GM12878 (cell line): ENCODE results near the gene DYNC1H1. TPM values are rescaled to one million over a fixed set of nuclear protein-coding genes. Genes with fewer than 3 reads are reported as not detected.
A peak's percentile ranks its signal among the peaks of the same experiment; 100 is the strongest.

Experiments
- ATF7 ChIP-seq: fragments of 450-650 bp; IDR thresholded peaks from 2 replicates; pipeline ENCODE4 v1.6.1; 2016; ENCODE audit warnings: low read depth, mild to moderate bottlenecking
- BHLHE40 ChIP-seq, 2 experiments: fragments of 450-650 bp in 1 of 2; IDR thresholded peaks; 2 replicates each; pipeline ENCODE4 v1.6.1; 2011 to 2017; ENCODE audit warnings: low read depth in 2 of 2, borderline replicate concordance in 1 of 2, improper control_type of control experiment in 1 of 2, low read length in 1 of 2, mild to moderate bottlenecking in 1 of 2
- BRCA1 ChIP-seq: IDR thresholded peaks from 2 replicates; pipeline ENCODE4 v1.6.1; 2011; ENCODE audit warnings: low read depth, low read length, improper control_type of control experiment
- CREB1 ChIP-seq: IDR thresholded peaks from 2 replicates; pipeline ENCODE4 v1.6.1; 2012; ENCODE audit warnings: low read depth, mild to moderate bottlenecking, inconsistent platforms
- CREM ChIP-seq: IDR thresholded peaks from 2 replicates; pipeline ENCODE4 v1.6.1; 2014; ENCODE audit warnings: antibody characterized with exemption, low read depth
- DPF2 ChIP-seq: fragments of 450-650 bp; IDR thresholded peaks from 2 replicates; pipeline ENCODE4 v1.6.1; 2017; ENCODE audit warnings: mild to moderate bottlenecking
- ETV6 ChIP-seq, 2 experiments: fragments of 450-650 bp in 1 of 2; IDR thresholded peaks in 1 of 2; conservative IDR thresholded peaks in 1 of 2; 2 replicates each; pipeline ENCODE4 v1.6.1; 2014; ENCODE audit warnings: antibody characterized with exemption in 1 of 2, borderline replicate concordance in 1 of 2, low read depth in 1 of 2, mild to moderate bottlenecking in 1 of 2, moderate library complexity in 1 of 2
- FOXK2 ChIP-seq: fragments of 450-650 bp; IDR thresholded peaks from 2 replicates; pipeline ENCODE4 v1.6.1; 2017; ENCODE audit warnings: mild to moderate bottlenecking, moderate library complexity
- HCFC1 ChIP-seq: fragments of 150-350 bp; IDR thresholded peaks from 2 replicates; pipeline ENCODE4 v1.6.1; 2014; ENCODE audit warnings: low read length
- IKZF1 ChIP-seq: fragments of 450-650 bp; conservative IDR thresholded peaks from 2 replicates; pipeline ENCODE4 v1.6.1; 2017; ENCODE audit warnings: antibody characterized with exemption, mild to moderate bottlenecking
- MAX ChIP-seq: IDR thresholded peaks from 2 replicates; pipeline ENCODE4 v1.6.1; 2012; ENCODE audit warnings: low read depth, low read length, improper control_type of control experiment
- MEF2A ChIP-seq: IDR thresholded peaks from 2 replicates; pipeline ENCODE4 v1.6.1; 2011; ENCODE audit warnings: low read depth, mild to moderate bottlenecking, low read length, moderate library complexity; ENCODE audit not compliant: insufficient read depth
- MLLT1 ChIP-seq: fragments of 450-650 bp; IDR thresholded peaks from 2 replicates; pipeline ENCODE4 v1.6.1; 2016; ENCODE audit warnings: mild to moderate bottlenecking
- MXI1 ChIP-seq: fragments of 150-350 bp; IDR thresholded peaks from 2 replicates; pipeline ENCODE4 v1.6.1; 2011; ENCODE audit warnings: low read depth, mild to moderate bottlenecking, inconsistent platforms, low read length, improper control_type of control experiment
- NBN ChIP-seq: fragments of 450-650 bp; IDR thresholded peaks from 2 replicates; pipeline ENCODE4 v1.6.1; 2016
- NRF1 ChIP-seq: conservative IDR thresholded peaks from 2 replicates; pipeline ENCODE4 v1.6.1; 2011; ENCODE audit warnings: mild to moderate bottlenecking, low read depth, low read length, improper control_type of control experiment
- PBX3 ChIP-seq: IDR thresholded peaks from 2 replicates; pipeline ENCODE4 v1.6.1; 2011; ENCODE audit warnings: mild to moderate bottlenecking, low read depth, low read length, moderate library complexity; ENCODE audit not compliant: insufficient replicate concordance
- PML ChIP-seq: IDR thresholded peaks from 2 replicates; pipeline ENCODE4 v1.6.1; 2012; ENCODE audit warnings: low read length, inconsistent platforms
- POLR2A ChIP-seq: IDR thresholded peaks from 2 replicates; pipeline ENCODE4 v1.6.1; 2011; ENCODE audit warnings: low read depth, mild to moderate bottlenecking, low read length
- POU2F2 ChIP-seq: IDR thresholded peaks from 3 replicates; pipeline ENCODE4 v1.6.1; 2011; ENCODE audit warnings: low read depth, mild to moderate bottlenecking, low read length, borderline replicate concordance
- RELB ChIP-seq: fragments of 450-650 bp; IDR thresholded peaks from 2 replicates; pipeline ENCODE4 v1.6.1; 2017; ENCODE audit warnings: low read depth, mild to moderate bottlenecking, moderate library complexity
- RUNX3 ChIP-seq: IDR thresholded peaks from 2 replicates; pipeline ENCODE4 v1.6.1; 2012; ENCODE audit warnings: low read length, inconsistent platforms
- SP1 ChIP-seq: IDR thresholded peaks from one replicate; pipeline ENCODE4 v1.6.1; 2011; ENCODE audit warnings: low read depth, low read length
- STAT1 ChIP-seq: fragments of 450-650 bp; conservative IDR thresholded peaks from 2 replicates; pipeline ENCODE4 v1.6.1; 2014; ENCODE audit warnings: antibody characterized with exemption, mild to moderate bottlenecking
- TAF1 ChIP-seq: IDR thresholded peaks from 2 replicates; pipeline ENCODE4 v1.6.1; 2011; ENCODE audit warnings: mild to moderate bottlenecking, low read depth, low read length, borderline replicate concordance
- TBL1XR1 ChIP-seq: IDR thresholded peaks from 2 replicates; pipeline ENCODE4 v1.6.1; 2012; ENCODE audit warnings: low read depth, low read length, improper control_type of control experiment
- TCF12 ChIP-seq: IDR thresholded peaks from 2 replicates; pipeline ENCODE4 v1.6.1; 2011; ENCODE audit warnings: low read depth, mild to moderate bottlenecking, low read length
- ZNF274 ChIP-seq: IDR thresholded peaks from one replicate; pipeline ENCODE4 v1.8.0; 2011; ENCODE audit not compliant: insufficient read length, insufficient read depth
- ZZZ3 ChIP-seq: IDR thresholded peaks from 2 replicates; pipeline ENCODE4 v1.6.1; 2011; ENCODE audit warnings: low read depth; ENCODE audit not compliant: control insufficient read depth, insufficient read length
- polyA plus RNA-seq, 11 experiments: library from polyadenylated mRNA; depleted of rRNA in 4 of 11; unstranded in 6 of 11; stranded (reverse) in 5 of 11; fragments of >200 nt; fragmentation: Nextera tagmentation in 4 of 11; fragmentation: Illumina TruSeq in 1 of 11; extraction: Ambion mirVana in 4 of 11; extraction: Trizol in 1 of 11; gene quantifications; 1 replicate in 1 of 11; 2 replicates in 10 of 11; pipeline versions ENCODE4 v1.2.1 to v1.2.3, GENCODE V29; 2011 to 2016; ENCODE audit warnings: inconsistent platforms in 2 of 11, missing spikeins in 2 of 11, low read depth in 1 of 11
- total RNA-seq, 4 experiments: library from RNA; depleted of rRNA in 3 of 4; stranded (reverse); fragments of >200 nt in 3 of 4; fragmentation: Illumina TruSeq in 1 of 4; extraction: Trizol in 1 of 4; gene quantifications; 2 replicates each; pipeline versions ENCODE4 v1.2.1 to v1.2.3, GENCODE V29; 2013 to 2021

Gene DYNC1H1
- total and polyA plus RNA-seq, 10 of the 15 experiments (the other 5 are each of a cell fraction or from before 2014, with no cell fraction given), result 38.4 to 291 (median 111) TPM

GRCh38 chr14:101964297-101965180 is at the start of gene DYNC1H1 (continued):
- TF ChIP-seq HCFC1 (peak; percentile 89), MEF2A (0 out of 2 replicates have a peak, but pooled peaks have one; percentile 15), NRF1 (peak; percentile 61), MAX (no peak), ETV6 (conservative IDR thresholded peaks at IDR 0.05 in 1 of 2, IDR thresholded peaks at IDR 0.05 in 1 of 2; ENCODE audit: borderline replicate concordance in 1 of 2, low read depth in 1 of 2) (no peak), MXI1 (peak; percentile 24; the same call in 1 of the 2 replicates), BRCA1 (no peak), TAF1 (peak; percentile 70; the same call in 1 of the 2 replicates), DPF2 (peak; percentile 74), FOXK2 (no peak), MLLT1 (no peak), CREB1 (peak; percentile 78; the same call in 1 of the 2 replicates), IKZF1 (peak; percentile 92), SP1 (peak; percentile 76), STAT1 (no peak), NBN (peak; percentile 26; the same call in 1 of the 2 replicates), ZZZ3 (no peak), TCF12 (peak; percentile 69; the same call in 1 of the 2 replicates), ATF7 (no peak), ZNF274 (no peak), TBL1XR1 (no peak), PML (no peak), CREM (peak; percentile 49; the same call in 1 of the 2 replicates), RELB (no peak), PBX3 (no peak), POLR2A (peak; percentile 97), BHLHE40 (IDR thresholded peaks at IDR 0.05; ENCODE audit: borderline replicate concordance in 1 of 2, low read depth in 2 of 2, low read length in 1 of 2) (peak; percentile 36 to 85; a peak in 3 of 4 replicates), POU2F2 (peak; percentile 74; the same call in 2 of the 3 replicates), RUNX3 (peak; percentile 74)
